ENCODE data around the gene CALHM3. TPM values are rescaled to one million over a fixed set of nuclear protein-coding genes. Genes with fewer than 3 reads are reported as not detected.
A peak's percentile ranks its signal among the peaks of the same experiment; 100 is the strongest.
"Not testable (repeated sequence)": the region's sequence is repeated elsewhere in the genome, so short reads cannot be mapped to it uniquely, and the experiment has no call there.

Gene CALHM3
- total RNA-seq, 6 donors from 2014 or later, result 0.30 to 0.79 TPM; not detected in 4

- H3K27me3 ChIP-seq, result peaks cover 0 to 26% (median 11%) of the 10 kb centered on the region in 4 donors
- ATAC-seq (ENCODE audit: low FRiP score in 2 of 2) (no peak), DNase-seq (no peak)
- H3K4me3 ChIP-seq, result no peak overlapping the region
- no peaks in the 10 kb centered on the region for H3K36me3 ChIP-seq
- H3K9me3 ChIP-seq, result no peaks in the 10 kb centered on the region
- H3K27ac ChIP-seq, result no peak overlapping the region
- 71 to 74% methylated on average over 5 of the region's 5 CpGs for WGBS, 2 donors
- TF ChIP-seq CTCF (IDR thresholded peaks at IDR 0.05) (no peak), EP300 (IDR thresholded peaks at IDR 0.05) (no peak), POLR2A (IDR thresholded peaks at IDR 0.05) (no peak), POLR2AphosphoS5 (IDR thresholded peaks at IDR 0.05) (no peak)
- H3K4me1 ChIP-seq, result peaks cover 15 to 17% (median 15%) of the 10 kb centered on the region in 4 donors
Measured at GRCh38 chr10:103492655-103493261, 13.7 kb upstream of the CALHM3 start.

- Histone ChIP-seq H3K27me3 (peaks cover 0 to 26% (median 11%) of the 10 kb centered on the region in 4 donors), H3K36me3 (no peaks in the 10 kb centered on the region), H3K27ac (no peak overlapping the region), H3K4me3 (no peak overlapping the region), H3K9me3 (no peaks in the 10 kb centered on the region), H3K4me1 (peaks cover 15 to 17% (median 15%) of the 10 kb centered on the region in 4 donors)
- WGBS, 2 donors, result 58 to 65% methylated on average over 7 of the region's 7 CpGs
- ATAC-seq (ENCODE audit: low FRiP score in 2 of 2) (peak; percentile 37 to 57), DNase-seq (no peak)
- TF ChIP-seq POLR2A (IDR thresholded peaks at IDR 0.05) (no peak), EP300 (IDR thresholded peaks at IDR 0.05) (no peak), CTCF (IDR thresholded peaks at IDR 0.05) (no peak), POLR2AphosphoS5 (IDR thresholded peaks at IDR 0.05) (no peak)
Measured at GRCh38 chr10:103491729-103492364, 12.8 kb upstream of the CALHM3 start.

- H3K9me3 ChIP-seq, result no peaks in the 10 kb centered on the region
- WGBS, 2 donors, result 67 to 100% methylated on average over 1 of the region's 1 CpG
- TF ChIP-seq POLR2AphosphoS5 (IDR thresholded peaks at IDR 0.05) (no peak), EP300 (IDR thresholded peaks at IDR 0.05) (no peak), CTCF (IDR thresholded peaks at IDR 0.05) (no peak), POLR2A (IDR thresholded peaks at IDR 0.05) (no peak)
- H3K27me3 ChIP-seq, result peaks cover 0 to 26% (median 11%) of the 10 kb centered on the region in 4 donors
- H3K27ac ChIP-seq, result no peak overlapping the region
- ATAC-seq (ENCODE audit: low FRiP score in 2 of 2), result no peak
- peaks cover 15 to 17% (median 15%) of the 10 kb centered on the region in 4 donors for H3K4me1 ChIP-seq
- H3K4me3 ChIP-seq, result no peak overlapping the region
- no peaks in the 10 kb centered on the region for H3K36me3 ChIP-seq
- DNase-seq, result no peak
Measured at GRCh38 chr10:103490986-103491314, 11.9 kb upstream of the CALHM3 start.

- no peak overlapping the region for H3K27ac ChIP-seq
- DNase-seq (no peak), ATAC-seq (ENCODE audit: low FRiP score in 2 of 2) (no peak)
- H3K4me3 ChIP-seq, result no peak overlapping the region
- no peaks in the 10 kb centered on the region for H3K9me3 ChIP-seq
- no peaks in the 10 kb centered on the region for H3K4me1 ChIP-seq
- H3K36me3 ChIP-seq, result no peaks in the 10 kb centered on the region
- no peak for TF ChIP-seq POLR2AphosphoS5 (IDR thresholded peaks at IDR 0.05)
- TF ChIP-seq CTCF (IDR thresholded peaks at IDR 0.05), result no peak
- TF ChIP-seq EP300 (IDR thresholded peaks at IDR 0.05), result no peak
- no peaks in the 10 kb centered on the region for H3K27me3 ChIP-seq
- 89% methylated on average over 2 of the region's 2 CpGs for WGBS, 2 donors
Measured at GRCh38 chr10:103487410-103487708, 8.3 kb upstream of the CALHM3 start.

- not testable (repeated sequence) for H3K4me3 ChIP-seq; H3K27me3 ChIP-seq; DNase-seq; H3K27ac ChIP-seq; ATAC-seq (ENCODE audit: low FRiP score in 2 of 2); H3K9me3 ChIP-seq; H3K4me1 ChIP-seq; H3K36me3 ChIP-seq
- WGBS, 2 donors, result 87 to 94% methylated on average over 8 of the region's 8 CpGs
Measured at GRCh38 chr10:103486635-103487409, 7.8 kb upstream of the CALHM3 start.
